ENCODE results near the gene NPM3. TPM values are rescaled to one million over a fixed set of nuclear protein-coding genes. Genes with fewer than 3 reads are reported as not detected.

Gene NPM3
- total RNA-seq, 2 experiments from 2014 or later, result 15.5 to 15.8 TPM

- peak; percentile 70 to 91 (median 79) for DNase-seq
Measured at GRCh38 chr10:101779544-101780186, 3.6 kb downstream of the NPM3 start.

DNA sequence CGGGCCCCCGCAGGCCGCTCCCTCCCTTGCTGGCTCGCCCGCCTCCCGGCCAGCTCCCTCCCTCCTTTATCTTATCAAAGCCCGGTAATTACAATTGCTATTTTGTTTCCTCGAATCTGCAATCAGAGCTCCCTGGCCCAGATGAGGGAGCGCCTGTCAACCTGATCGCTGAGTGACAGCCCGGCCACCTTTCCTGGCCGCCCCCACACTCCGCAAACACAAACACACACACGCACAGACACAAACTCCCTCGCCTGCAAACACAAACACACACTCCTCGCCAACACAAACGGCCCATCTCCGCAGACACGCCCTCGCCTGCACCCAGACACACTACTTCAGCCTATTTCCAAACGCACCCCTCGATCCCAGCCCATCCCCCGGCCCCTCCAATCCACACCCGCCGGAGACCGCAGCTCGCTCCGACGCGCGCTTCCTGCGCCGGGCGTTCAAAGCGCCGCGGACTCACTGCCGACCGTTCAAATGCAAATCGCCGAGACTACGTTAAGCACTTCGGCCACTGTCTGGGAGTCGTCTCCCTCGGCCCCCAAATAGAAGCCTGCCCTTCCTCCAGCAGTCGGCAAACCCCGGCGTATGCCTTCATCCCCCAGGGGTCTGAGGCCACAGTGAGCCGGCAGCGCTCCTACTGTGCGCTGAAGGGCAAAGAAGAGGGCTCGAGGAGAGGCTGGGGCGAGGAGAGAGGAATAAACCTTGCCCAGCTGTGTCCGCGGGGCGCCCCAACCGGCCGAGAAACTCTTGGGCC is 4.3 kb downstream of the NPM3 start:
- peak overlapping the region; percentile 59 for H3K4me3 ChIP-seq (ENCODE audit: low read length)
- CTCF ChIA-PET, result no interaction called here
- peaks cover under 1% of the 10 kb centered on the region for H3K36me3 ChIP-seq (ENCODE audit: insufficient read depth, low read length)
- H3K9me3 Mint-ChIP-seq, result no peaks in the 10 kb centered on the region
- peak overlapping the region; percentile 52 for H3K4me3 Mint-ChIP-seq
- peaks cover 44 to 49% of the 10 kb centered on the region in 2 experiments for H3K27me3 ChIP-seq (ENCODE audit: control insufficient read depth in 1 of 2, insufficient read depth in 2 of 2, low read length in 2 of 2)
- H3K27me3 Mint-ChIP-seq, result peaks cover 37% of the 10 kb centered on the region
- POLR2A ChIA-PET, result no interaction called here
- H3K9me3 ChIP-seq (ENCODE audit: control insufficient read depth in 1 of 2, insufficient read depth in 1 of 2, low read length in 2 of 2), result peaks cover 0 to 28% of the 10 kb centered on the region in 2 experiments
- peaks cover 76% of the 10 kb centered on the region for H3K4me1 ChIP-seq (ENCODE audit: insufficient read depth, low read length)
- DNase-seq (peak in 3 of 14 experiments; percentile 27 to 50 (median 48)), ATAC-seq (ENCODE audit: poor library complexity) (no peak)
- intact Hi-C loops (cut with DNase I, micrococcal nuclease), result no loop called here
- no peak overlapping the region for H3K27ac ChIP-seq (ENCODE audit: low read depth in 1 of 2, low read length in 2 of 2)
- H3K4me1 Mint-ChIP-seq (ENCODE audit: low read depth), result peaks cover 63% of the 10 kb centered on the region
- TF ChIP-seq, protein P1, sequence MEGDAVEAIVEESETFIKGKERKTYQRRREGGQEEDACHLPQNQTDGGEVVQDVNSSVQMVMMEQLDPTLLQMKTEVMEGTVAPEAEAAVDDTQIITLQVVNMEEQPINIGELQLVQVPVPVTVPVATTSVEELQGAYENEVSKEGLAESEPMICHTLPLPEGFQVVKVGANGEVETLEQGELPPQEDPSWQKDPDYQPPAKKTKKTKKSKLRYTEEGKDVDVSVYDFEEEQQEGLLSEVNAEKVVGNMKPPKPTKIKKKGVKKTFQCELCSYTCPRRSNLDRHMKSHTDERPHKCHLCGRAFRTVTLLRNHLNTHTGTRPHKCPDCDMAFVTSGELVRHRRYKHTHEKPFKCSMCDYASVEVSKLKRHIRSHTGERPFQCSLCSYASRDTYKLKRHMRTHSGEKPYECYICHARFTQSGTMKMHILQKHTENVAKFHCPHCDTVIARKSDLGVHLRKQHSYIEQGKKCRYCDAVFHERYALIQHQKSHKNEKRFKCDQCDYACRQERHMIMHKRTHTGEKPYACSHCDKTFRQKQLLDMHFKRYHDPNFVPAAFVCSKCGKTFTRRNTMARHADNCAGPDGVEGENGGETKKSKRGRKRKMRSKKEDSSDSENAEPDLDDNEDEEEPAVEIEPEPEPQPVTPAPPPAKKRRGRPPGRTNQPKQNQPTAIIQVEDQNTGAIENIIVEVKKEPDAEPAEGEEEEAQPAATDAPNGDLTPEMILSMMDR (IDR thresholded peaks at IDR 0.05), result no peak
- peaks cover 6% of the 10 kb centered on the region for H3K36me3 Mint-ChIP-seq (ENCODE audit: low read depth)
- no peak overlapping the region for H3K27ac Mint-ChIP-seq

More at GRCh38 chr10:101779544-101780186, 3.6 kb downstream of the NPM3 start:
- Histone ChIP-seq H3K27me3 (ENCODE audit: control insufficient read depth in 1 of 2, insufficient read depth in 2 of 2, low read length in 2 of 2) (peaks cover 38 to 43% of the 10 kb centered on the region in 2 experiments), H3K27ac (ENCODE audit: low read depth in 1 of 2, low read length in 2 of 2) (no peak overlapping the region), H3K36me3 (ENCODE audit: insufficient read depth, low read length) (peaks cover 5% of the 10 kb centered on the region), H3K9me3 (ENCODE audit: control insufficient read depth in 1 of 2, insufficient read depth in 1 of 2, low read length in 2 of 2) (peaks cover 0 to 23% of the 10 kb centered on the region in 2 experiments), H3K4me1 (ENCODE audit: insufficient read depth, low read length) (peaks cover 77% of the 10 kb centered on the region), H3K4me3 (ENCODE audit: low read length) (peak overlapping the region; percentile 59)
- peak overlapping the region; percentile 52 for H3K4me3 Mint-ChIP-seq
- peaks cover 63% of the 10 kb centered on the region for H3K4me1 Mint-ChIP-seq (ENCODE audit: low read depth)
- intact Hi-C loops (cut with DNase I, micrococcal nuclease), result loop anchor here (2.0 to 10.0 kb wide), 6 partner anchors 53 to 567 kb away; partner anchors contain the start of gene ARMH3 (in 1 of the 2)
- peaks cover 30% of the 10 kb centered on the region for H3K27me3 Mint-ChIP-seq
- H3K9me3 Mint-ChIP-seq, result no peaks in the 10 kb centered on the region
- CTCF ChIA-PET, result interaction anchor here (2.0 kb wide), 1 partner anchor 8 kb away, joined by 8 read pairs; no protein-coding TSS in a partner anchor
- peak overlapping the region; percentile 51 for H3K27ac Mint-ChIP-seq
- TF ChIP-seq, protein P1 (IDR thresholded peaks at IDR 0.05), result peak; percentile 82
- POLR2A ChIA-PET, result interaction anchor here (2.2 kb wide), 1 partner anchor 39 kb away, joined by 12 read pairs; the partner anchor contains the start of gene OGA
- ATAC-seq (ENCODE audit: poor library complexity), result peak; percentile 55
- H3K36me3 Mint-ChIP-seq (ENCODE audit: low read depth), result peaks cover 13% of the 10 kb centered on the region

- peaks cover 4% of the 10 kb centered on the region for H3K36me3 Mint-ChIP-seq (ENCODE audit: low read depth)
- no peak for ATAC-seq (ENCODE audit: poor library complexity)
- peaks cover 0 to 28% of the 10 kb centered on the region in 2 experiments for H3K9me3 ChIP-seq (ENCODE audit: control insufficient read depth in 1 of 2, insufficient read depth in 1 of 2, low read length in 2 of 2)
- ChIA-PET CTCF (no interaction called here), POLR2A (no interaction called here)
- no peak overlapping the region for H3K4me3 ChIP-seq (ENCODE audit: low read length)
- TF ChIP-seq, protein P1 (IDR thresholded peaks at IDR 0.05), result no peak
- intact Hi-C loops (cut with DNase I, micrococcal nuclease), result no loop called here
- H3K27ac ChIP-seq (ENCODE audit: low read depth in 1 of 2, low read length in 2 of 2), result no peak overlapping the region
- no peaks in the 10 kb centered on the region for H3K9me3 Mint-ChIP-seq
- peaks cover 50 to 56% of the 10 kb centered on the region in 2 experiments for H3K27me3 ChIP-seq (ENCODE audit: control insufficient read depth in 1 of 2, insufficient read depth in 2 of 2, low read length in 2 of 2)
- H3K4me1 ChIP-seq (ENCODE audit: insufficient read depth, low read length), result peaks cover 74% of the 10 kb centered on the region
- peaks cover 44% of the 10 kb centered on the region for H3K27me3 Mint-ChIP-seq
- H3K36me3 ChIP-seq (ENCODE audit: insufficient read depth, low read length), result no peaks in the 10 kb centered on the region
- H3K27ac Mint-ChIP-seq, result no peak overlapping the region
- peak overlapping the region; percentile 73 for H3K4me3 Mint-ChIP-seq
- DNase-seq, result no peak
- H3K4me1 Mint-ChIP-seq (ENCODE audit: low read depth), result peaks cover 61% of the 10 kb centered on the region
Measured at GRCh38 chr10:101778151-101778780, 5.0 kb downstream of the NPM3 start.
